ENCODE data around the gene SETD1B. TPM values are rescaled to one million over a fixed set of nuclear protein-coding genes. Genes with fewer than 3 reads are reported as not detected.

Gene SETD1B
- total and polyA plus RNA-seq, 2 donors (not counting 1 experiment from before 2014, with no cell fraction given) = 7.9 to 61.4 TPM

DNA sequence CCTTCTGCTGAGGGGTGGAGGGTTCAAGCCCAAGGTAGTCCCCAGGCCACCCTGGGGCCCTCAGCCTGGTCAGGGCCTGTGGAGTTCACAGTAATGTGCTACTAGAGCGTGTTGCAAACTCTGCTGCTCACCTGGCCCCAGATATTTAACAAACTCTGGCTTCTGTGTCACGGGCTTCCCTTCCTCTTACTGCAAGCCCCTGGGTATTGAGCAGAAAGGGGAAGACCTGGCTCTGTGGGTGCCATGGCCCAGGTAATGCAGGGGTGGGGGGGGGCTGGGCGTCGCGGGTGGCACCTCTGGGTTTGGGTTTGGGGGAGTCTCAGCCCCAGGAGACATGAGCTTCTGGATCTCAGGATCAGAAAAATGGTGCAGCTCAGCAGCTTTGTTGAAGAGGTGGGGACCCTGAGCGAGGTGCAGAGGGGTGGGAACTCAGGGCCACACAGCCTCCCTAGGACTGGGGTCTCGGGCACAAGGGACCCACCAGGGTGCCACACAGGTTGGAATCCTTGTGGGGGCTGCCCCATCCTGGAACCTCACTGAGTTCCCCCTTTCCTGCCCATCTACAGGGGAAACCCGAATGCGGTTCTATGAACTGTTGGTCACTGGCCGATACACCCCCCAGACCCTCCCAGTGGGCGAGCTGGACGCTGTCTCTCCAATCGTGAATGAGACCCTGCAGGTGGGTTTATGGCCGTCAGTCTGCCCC is 4.0 kb downstream of the SETD1B start:
- Mint-ChIP-seq H3K4me3 (peak overlapping the region; percentile 64), H3K27me3 (no peaks in the 10 kb centered on the region), H3K27ac (peak overlapping the region; percentile 86), H3K4me1 (peaks cover 55% of the 10 kb centered on the region), H3K9me3 (ENCODE audit: insufficient read depth) (no peaks in the 10 kb centered on the region)
- intact Hi-C loops (cut with micrococcal nuclease) = loop anchor here (10.0 kb wide), 1 partner anchor 697 kb away; the partner anchor contains the start of gene ZCCHC8
- ATAC-seq (ENCODE audit: low read depth) (no peak), DNase-seq (peak; percentile 74)
- peak overlapping the region in 1 of 5 experiments; percentile 15 for H3K4me3 ChIP-seq (ENCODE audit: control extremely low read depth in 1 of 5, extremely low read depth in 1 of 5, insufficient read depth in 1 of 5, low read depth in 2 of 5, low read length in 4 of 5)
- no peaks in the 10 kb centered on the region for H3K9me3 ChIP-seq (ENCODE audit: control extremely low read depth in 1 of 3, control insufficient read depth in 2 of 3, insufficient read depth in 1 of 3, low read length in 2 of 3)
- H3K27ac ChIP-seq (ENCODE audit: low read length in 2 of 2) = peak overlapping the region; percentile 51 to 71
- peaks cover 60% of the 10 kb centered on the region for H4K20me1 ChIP-seq (ENCODE audit: control insufficient read depth, insufficient read depth, low read length, poor library complexity, severe bottlenecking)
- H3K4me2 ChIP-seq (replicated peaks; ENCODE audit: low read depth, low read length, poor library complexity, severe bottlenecking) = peak overlapping the region; percentile 94
- H3K27me3 ChIP-seq (replicated peaks in 1 of 4; ENCODE audit: control extremely low read depth in 1 of 4, control insufficient read depth in 3 of 4, insufficient read depth in 4 of 4, low read length in 3 of 4) = no peaks in the 10 kb centered on the region
- peaks cover 48 to 58% of the 10 kb centered on the region in 2 donors for H3K4me1 ChIP-seq (ENCODE audit: control insufficient read depth in 2 of 2, insufficient read depth in 2 of 2, low read length in 2 of 2)
- peaks cover 78% of the 10 kb centered on the region for H3K79me2 ChIP-seq (ENCODE audit: control insufficient read depth, insufficient read depth, low read length)
- TF ChIP-seq EZH2 (IDR thresholded peaks at IDR 0.05; ENCODE audit: borderline replicate concordance, insufficient read depth, low read depth, low read length, poor library complexity, severe bottlenecking) (no peak), CTCF (IDR thresholded peaks at IDR 0.05) (no peak)
- 75% methylated on average over 10 of the region's 14 CpGs for WGBS (ENCODE audit: insufficient coverage)
- POLR2A ChIA-PET = interaction anchor here (0.7 to 13.7 kb wide), 4 partner anchors 9 to 25 kb away, joined by 3 to 267 read pairs (median 7); partner anchors contain the start of gene RHOF
- CTCF ChIA-PET = interaction anchor here (0.7 to 32.7 kb wide), 3 partner anchors 20 to 1597 kb away, joined by 4 to 1947 read pairs (median 4); partner anchors contain the start of genes RHOF and SETD1B
- no peak overlapping the region for H3K9ac ChIP-seq (ENCODE audit: low read length)
- H3K36me3 ChIP-seq (replicated peaks in 1 of 2; ENCODE audit: control extremely low read depth in 1 of 2, control insufficient read depth in 1 of 2, extremely low read depth in 1 of 2, insufficient read depth in 2 of 2, low read length in 1 of 2) = peaks cover 0 to 61% of the 10 kb centered on the region in 2 experiments
- H2AFZ ChIP-seq (ENCODE audit: insufficient read depth, low read depth, low read length, poor library complexity, severe bottlenecking) = no peak overlapping the region

GRCh38 chr12:121808623-121809022 is 4.8 kb downstream of the SETD1B start:
- Mint-ChIP-seq H3K27me3 (no peaks in the 10 kb centered on the region), H3K9me3 (ENCODE audit: insufficient read depth) (no peaks in the 10 kb centered on the region), H3K4me1 (peaks cover 59% of the 10 kb centered on the region), H3K27ac (peak overlapping the region; percentile 7), H3K4me3 (no peak overlapping the region)
- ATAC-seq (ENCODE audit: low read depth) = no peak
- H3K4me1 ChIP-seq (ENCODE audit: control insufficient read depth in 2 of 2, insufficient read depth in 2 of 2, low read length in 2 of 2) = peaks cover 53 to 66% of the 10 kb centered on the region in 2 donors
- peaks cover 0 to 69% of the 10 kb centered on the region in 2 experiments for H3K36me3 ChIP-seq (replicated peaks in 1 of 2; ENCODE audit: control extremely low read depth in 1 of 2, control insufficient read depth in 1 of 2, extremely low read depth in 1 of 2, insufficient read depth in 2 of 2, low read length in 1 of 2)
- CTCF ChIA-PET = interaction anchor here (32.7 kb wide), 1 partner anchor 21 kb away, joined by 1947 read pairs; the partner anchor contains the start of genes RHOF and SETD1B
- H4K20me1 ChIP-seq (ENCODE audit: control insufficient read depth, insufficient read depth, low read length, poor library complexity, severe bottlenecking) = peaks cover 68% of the 10 kb centered on the region
- POLR2A ChIA-PET = interaction anchor here (13.7 kb wide), 1 partner anchor 16 kb away, joined by 267 read pairs; the partner anchor contains the start of gene RHOF
- no peak overlapping the region for H3K9ac ChIP-seq (ENCODE audit: low read length)
- TF ChIP-seq EZH2 (IDR thresholded peaks at IDR 0.05; ENCODE audit: borderline replicate concordance, insufficient read depth, low read depth, low read length, poor library complexity, severe bottlenecking) (no peak), CTCF (IDR thresholded peaks at IDR 0.05) (no peak)
- H3K9me3 ChIP-seq (ENCODE audit: control extremely low read depth in 1 of 3, control insufficient read depth in 2 of 3, insufficient read depth in 1 of 3, low read length in 2 of 3) = no peaks in the 10 kb centered on the region
- no peak overlapping the region for H3K4me2 ChIP-seq (replicated peaks; ENCODE audit: low read depth, low read length, poor library complexity, severe bottlenecking)
- peak overlapping the region in 1 of 2 donors; percentile 71 for H3K27ac ChIP-seq (ENCODE audit: low read length in 2 of 2)
- DNase-seq = no peak
- H3K4me3 ChIP-seq (ENCODE audit: control extremely low read depth in 1 of 5, extremely low read depth in 1 of 5, insufficient read depth in 1 of 5, low read depth in 2 of 5, low read length in 4 of 5) = no peak overlapping the region
- no peaks in the 10 kb centered on the region for H3K27me3 ChIP-seq (replicated peaks in 1 of 4; ENCODE audit: control extremely low read depth in 1 of 4, control insufficient read depth in 3 of 4, insufficient read depth in 4 of 4, low read length in 3 of 4)
- intact Hi-C loops (cut with micrococcal nuclease) = loop anchor here (10.0 kb wide), 1 partner anchor 696 kb away; the partner anchor contains the start of gene ZCCHC8
- WGBS (ENCODE audit: insufficient coverage) = over 99% methylated on average over 8 of the region's 8 CpGs
- H3K79me2 ChIP-seq (ENCODE audit: control insufficient read depth, insufficient read depth, low read length) = peaks cover 86% of the 10 kb centered on the region
- no peak overlapping the region for H2AFZ ChIP-seq (ENCODE audit: insufficient read depth, low read depth, low read length, poor library complexity, severe bottlenecking)
